Breast epithelium (tissue), 3 donors: ENCODE results near the gene CENPS.

ENCODE experiments used
- CTCF ChIP-seq, 3 donors: fragments of 450-650 bp; IDR thresholded peaks; one replicate each; pipeline ENCODE4 v1.5.1; 2016 to 2017; ENCODE audit warnings: antibody characterized with exemption in 3 of 3, mild to moderate bottlenecking in 3 of 3, moderate library complexity in 3 of 3
- POLR2A ChIP-seq: fragments of 450-650 bp; IDR thresholded peaks from one replicate; pipeline ENCODE4 v1.6.1; 2016; ENCODE audit warnings: antibody characterized with exemption, mild to moderate bottlenecking, moderate library complexity

DNA sequence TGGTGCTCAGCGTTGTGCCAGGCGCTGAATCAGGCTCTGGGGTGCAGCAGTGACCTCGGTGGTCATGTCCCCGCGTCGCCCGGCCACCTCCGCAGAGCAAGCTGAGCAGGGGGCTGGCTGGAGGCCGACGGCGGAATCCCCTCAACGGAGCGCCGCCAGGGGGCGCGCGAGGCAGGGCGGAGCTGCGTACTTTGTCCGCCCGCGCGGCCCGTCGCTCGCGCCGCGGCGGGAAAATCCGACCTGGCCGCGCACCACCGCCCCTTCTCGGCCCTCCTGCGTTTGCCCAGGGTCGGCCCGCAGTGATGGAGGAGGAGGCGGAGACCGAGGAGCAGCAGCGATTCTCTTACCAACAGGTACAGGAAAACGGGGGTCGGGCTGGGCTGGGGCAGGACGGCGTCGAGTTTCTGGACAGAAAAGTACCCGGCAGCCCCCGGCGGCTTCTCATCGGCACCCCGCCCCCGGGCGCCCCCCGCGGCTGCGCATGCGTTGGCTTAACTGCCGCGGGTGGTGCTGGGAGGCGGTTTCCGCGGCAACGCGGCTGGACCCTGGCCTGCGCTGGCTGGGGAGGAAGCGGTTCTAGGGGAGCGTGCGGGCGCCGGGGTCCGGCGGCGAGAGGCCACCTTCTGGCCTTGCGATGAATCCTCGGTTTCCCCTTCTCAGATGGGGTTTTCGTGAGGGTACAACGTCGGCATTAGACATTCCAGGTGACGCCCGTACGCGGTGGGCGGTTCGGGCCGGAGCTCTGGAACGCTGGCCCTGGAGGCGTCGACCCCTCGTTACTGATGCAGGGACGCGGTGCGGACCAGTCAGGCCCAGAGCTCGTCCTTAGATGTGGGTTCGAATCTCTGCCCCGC lies at the start of gene CENPS:
- TF ChIP-seq CTCF (IDR thresholded peaks at IDR 0.05) (peak; percentile 92 to 99 (median 96)), POLR2A (no peak)
